Stimulated activated CD8-positive, alpha-beta memory T cell treated with anti-CD3 and anti-CD28 coated beads, Interleukin-15, amount 100 ng/mL, for 48 hours (primary cell): ENCODE measurements around the gene GALNT17.

ENCODE experiments used
- DNase-seq, 2 donors: peaks; one replicate each; pipeline ENCODE4 v3.0.0-alpha.2; 2020; ENCODE audit warnings: low read depth in 2 of 2

The GALNT17 gene

DNA sequence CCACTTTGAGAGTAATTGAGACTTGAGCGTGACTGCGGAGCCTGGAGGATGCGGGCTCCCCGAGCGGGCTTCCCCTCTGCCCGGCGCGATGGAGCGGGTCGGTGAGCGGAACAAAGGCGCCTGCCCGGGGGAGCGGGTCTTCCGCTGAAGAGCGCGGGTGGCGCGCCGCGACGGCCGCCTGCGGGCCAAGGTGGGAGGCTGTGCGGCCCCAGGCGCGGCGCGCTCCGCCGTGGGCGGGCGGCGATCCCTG lies at the start of gene GALNT17:
TSS of gene GALNT17 (plus strand) at position 18 of the 250 bp plus-strand sequence.
- DNase-seq: no peak

DNA sequence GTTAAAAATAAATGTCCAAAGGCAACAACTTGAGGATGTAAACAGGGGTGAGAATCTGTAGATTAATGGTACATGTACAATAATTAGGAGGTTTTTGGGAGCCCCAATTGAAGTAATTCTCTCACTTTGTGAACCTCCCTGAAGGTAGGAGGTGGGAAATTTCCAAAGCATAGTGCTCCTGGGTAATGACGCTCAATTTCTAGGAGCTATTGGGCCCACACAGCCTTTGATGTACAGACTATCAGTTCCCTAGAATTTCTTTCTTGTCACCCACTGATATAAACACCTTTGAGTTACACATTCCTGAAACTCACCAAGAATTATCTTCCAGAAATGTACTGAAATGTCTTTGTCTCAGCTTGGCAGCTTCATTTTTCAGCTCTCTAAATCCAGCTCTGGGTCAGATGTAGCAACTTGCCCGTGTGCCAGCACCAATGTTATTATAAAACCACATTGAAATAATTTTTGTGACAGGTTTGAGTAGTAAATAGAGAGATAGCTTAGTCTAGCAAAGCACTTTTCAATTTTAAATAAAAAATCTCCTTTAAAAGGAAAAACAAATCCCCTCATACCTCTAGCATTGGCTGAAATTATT lies 36.6 kb upstream of the GALNT17 start:
- no peak for DNase-seq

DNA sequence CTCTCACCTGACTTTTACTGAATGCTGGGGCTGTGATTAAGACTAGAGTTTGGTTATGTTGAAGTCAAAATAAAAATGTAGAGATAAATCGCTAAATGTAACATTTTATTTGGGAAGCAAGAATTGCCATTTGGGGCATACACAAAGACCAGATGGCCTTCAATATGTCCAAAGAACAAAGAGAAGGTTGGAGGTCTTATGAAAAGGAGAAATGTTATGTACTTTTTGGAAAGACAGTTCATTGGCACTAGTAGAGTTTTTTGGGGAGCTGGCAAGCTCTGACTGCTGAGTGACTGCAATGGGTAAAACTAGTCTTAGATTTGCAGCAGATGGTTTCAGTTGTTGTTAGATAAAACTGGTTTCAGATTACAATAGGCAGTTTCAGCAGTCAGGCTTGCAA lies 35.6 kb upstream of the GALNT17 start:
- DNase-seq: no peak

DNA sequence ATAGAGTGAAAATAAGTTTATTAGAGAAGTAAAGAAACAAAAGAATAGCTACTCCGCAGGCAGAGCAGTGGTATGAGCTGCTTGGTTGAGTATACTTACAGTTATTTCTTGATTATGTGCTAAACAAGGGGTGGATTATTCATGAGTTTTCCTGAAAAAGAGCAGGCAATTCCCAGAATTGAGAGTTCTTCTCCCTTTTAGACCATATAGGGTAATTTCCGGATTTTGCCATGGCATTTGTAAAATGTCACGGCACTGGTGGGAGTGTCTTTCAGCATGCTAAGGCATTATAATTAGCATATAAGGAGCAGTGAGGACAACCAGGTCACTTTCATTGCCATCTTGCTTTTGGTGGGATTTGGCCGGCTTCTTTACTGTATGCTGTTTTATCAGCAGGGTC lies 25.7 kb upstream of the GALNT17 start:
- DNase-seq: no peak

DNA sequence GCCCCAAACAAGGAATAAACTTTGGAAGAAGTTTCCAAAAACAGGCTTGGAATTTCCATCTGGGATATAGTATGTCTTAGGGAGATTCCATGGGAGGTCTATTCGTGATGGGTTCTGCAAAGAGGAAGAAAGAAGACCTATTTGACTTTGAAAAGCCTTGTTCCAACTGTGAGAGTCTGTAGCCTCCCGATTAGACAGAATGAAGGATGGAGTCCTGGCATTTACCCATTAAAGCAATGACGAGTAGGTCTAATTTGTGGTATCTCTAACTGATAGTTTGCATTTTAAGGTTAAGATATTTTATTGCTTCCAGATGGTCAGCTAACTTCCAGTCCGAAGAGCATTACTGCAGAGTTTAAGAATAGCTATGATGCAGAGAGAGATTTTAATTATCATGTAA lies 19.5 kb upstream of the GALNT17 start:
- DNase-seq: no peak

DNA sequence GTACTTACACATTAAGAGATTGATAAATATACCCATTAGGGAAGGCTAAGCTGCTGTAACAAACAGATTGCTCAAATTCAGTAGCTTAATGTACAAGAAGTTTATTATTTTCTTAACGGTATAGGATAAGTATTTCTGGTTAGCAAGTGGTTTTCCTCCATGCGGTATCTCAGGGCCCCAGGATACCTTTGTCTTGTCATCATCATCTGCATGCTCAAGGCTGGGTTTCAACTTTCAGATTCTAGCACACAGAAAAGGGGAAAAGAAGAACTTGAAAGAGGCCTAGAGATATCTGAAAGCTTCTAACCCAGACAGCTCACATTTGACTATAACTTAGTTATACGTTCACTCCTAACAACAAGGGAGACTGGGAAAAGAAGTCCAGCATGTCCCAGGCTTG lies 11.8 kb upstream of the GALNT17 start:
- no peak for DNase-seq

DNA sequence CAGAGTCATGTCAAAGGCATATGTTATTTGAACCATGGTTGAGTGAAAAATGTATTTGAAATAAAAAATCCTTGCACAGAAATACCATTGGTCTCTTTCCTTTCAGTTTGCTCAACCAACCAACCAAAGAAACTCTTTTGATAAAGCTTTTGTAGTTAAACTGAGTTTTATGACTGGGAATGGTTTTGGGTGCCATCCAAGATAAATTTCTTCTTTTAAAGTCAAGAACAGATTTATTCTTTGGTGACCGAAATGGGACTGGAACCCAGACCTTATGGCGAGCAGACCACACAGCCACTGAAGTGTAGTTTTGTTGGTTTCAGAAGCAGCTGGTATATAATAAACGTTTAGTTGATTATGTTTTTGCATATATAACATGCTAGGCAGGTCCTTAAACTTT lies 2.8 kb upstream of the GALNT17 start:
- DNase-seq: no peak

DNA sequence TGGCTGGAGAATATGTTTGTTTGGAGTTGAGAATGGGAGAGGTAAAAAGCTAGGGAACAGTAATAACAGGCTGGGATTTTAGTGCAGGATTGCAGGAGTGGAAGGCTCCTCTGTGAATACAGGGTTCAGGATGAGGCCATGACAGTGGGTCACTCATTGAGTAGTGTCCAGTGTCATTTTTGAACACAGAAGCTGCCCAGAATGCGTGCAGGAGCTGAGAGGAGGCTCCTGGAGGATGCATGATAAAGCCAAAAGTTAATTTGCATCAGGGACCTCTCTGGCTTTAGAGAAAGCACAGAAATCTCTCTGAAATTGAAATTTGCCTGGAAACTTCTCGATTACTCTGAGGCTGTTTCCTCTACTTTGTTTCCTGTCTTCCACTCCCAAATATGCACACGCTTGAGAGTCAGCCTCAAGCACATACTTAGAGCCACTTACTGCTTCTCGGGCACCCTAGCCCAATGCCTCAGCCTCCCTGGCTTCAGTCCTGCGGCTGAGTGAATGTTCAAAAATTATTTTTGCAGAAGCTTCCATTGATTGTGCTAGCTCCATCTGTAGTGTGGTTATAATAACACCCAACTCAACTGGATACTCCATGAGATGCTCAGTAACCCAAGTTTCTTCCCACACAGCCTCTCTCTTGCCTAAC lies 1.8 kb upstream of the GALNT17 start:
- DNase-seq: no peak

DNA sequence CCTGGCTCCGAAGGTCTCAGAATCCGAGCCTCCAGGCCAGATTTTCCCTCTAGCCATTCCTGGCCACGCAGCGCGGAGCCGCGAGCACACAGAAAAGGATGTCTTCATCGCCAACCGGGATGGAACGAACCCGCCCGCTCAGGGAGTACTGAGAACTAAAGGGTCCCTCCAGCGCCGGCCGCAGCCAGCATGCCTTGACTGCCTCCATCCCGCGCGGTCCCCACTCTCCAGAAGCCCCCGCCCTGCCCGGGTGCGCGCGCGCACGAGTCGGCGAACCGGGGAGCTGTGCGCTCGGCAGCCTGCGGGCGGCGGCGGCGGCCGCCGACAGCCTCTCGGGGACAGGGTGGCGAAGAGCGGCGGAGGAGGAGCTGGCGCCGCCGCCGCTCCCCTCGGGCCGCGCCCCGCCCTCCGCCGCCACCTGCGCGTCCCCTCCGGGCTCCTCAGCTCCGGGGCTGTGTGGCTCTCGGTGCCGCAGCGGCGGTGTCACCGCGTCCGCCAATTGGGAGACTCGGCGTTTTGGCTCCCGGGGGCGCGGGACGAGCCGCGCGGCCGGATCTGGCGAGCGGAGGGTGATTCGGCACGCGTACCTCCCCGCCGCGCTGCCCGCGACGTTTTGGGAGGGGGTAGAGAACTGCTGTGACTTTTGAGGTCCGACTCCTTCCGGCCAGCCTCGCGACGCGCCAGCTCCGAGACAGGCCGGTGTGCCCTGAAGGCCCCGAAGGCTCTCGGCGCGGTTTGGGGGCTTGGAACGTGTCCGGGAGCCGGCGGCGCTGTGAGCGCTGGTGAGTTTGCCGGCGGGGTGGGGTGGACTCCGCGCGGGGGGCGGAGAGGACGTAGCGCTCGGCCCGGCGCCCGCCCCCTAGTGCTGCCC lies 453 bp upstream of the GALNT17 start:
- no peak for DNase-seq

DNA sequence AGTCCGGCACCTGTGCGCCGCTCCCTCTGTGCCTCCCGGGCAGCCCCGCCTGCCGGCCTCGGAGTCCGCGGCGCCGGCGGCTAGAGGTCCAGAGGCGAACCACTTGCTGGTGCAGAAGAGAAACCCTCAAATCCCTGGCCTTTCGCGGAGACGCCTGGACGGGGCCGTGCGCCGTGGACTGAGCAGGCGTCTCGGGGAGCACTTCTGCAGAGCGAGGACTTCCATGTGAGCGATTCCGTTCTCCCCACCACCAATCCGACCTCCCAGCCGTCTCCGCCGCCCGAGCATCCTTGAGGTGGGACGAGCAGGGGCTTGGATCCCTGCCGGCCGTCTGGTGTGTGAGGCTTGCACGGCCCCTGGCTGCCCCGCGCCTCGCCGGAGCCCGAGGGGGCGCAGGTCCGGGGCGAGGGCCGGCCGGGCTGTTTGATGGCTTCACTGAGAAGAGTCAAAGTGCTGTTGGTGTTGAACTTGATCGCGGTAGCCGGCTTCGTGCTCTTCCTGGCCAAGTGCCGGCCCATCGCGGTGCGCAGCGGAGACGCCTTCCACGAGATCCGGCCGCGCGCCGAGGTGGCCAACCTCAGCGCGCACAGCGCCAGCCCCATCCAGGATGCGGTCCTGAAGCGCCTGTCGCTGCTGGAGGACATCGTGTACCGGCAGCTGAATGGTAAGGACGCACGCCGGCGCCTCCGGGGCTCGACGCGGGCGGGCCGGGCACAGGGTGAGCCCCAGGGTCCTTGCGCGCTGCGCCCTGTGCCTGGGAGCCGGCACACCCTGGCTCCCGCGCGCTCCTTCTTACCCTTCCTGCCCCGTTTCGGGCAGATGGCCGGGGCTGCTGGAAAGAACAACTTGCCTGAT lies 660 bp downstream of the GALNT17 start:
- DNase-seq: no peak

DNA sequence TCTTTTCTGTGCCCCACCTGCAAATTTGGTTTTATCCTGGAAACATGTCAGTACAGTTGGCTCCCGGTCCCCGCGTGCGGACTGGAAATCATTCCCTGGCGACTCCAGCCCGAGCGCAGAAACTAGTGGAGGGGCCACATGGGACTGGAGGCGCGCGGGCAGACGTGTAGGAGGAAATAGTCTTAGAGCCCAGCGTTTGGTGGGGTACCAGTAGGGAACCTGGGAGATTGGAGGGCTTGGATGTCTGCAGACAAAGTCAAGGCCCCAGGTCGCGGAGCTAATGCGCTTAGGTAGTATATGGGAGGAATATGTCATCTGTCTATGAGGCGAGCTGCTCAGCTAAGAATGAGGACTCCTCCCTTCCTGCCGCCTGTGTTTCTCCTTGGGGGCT lies 1.3 kb downstream of the GALNT17 start:
- DNase-seq: no peak

DNA sequence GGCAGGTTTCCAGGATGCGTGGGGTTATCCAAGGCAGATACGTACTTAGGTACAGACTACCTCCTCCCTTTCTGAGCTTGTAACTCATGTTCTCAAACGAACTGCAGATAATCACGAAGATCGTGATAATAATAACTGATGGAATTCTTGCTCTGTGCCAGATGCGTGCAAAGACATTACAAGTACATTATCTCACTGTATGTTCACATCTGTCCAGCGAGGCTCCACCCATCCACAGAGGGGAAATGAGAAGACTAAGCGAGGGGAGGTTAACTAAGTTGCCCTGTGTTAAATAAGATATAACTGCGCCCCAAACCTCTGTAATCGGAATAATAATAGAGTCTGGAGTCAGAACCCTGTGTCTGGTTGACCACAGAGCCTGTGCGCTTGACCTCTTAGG lies 1.9 kb downstream of the GALNT17 start:
- no peak for DNase-seq

DNA sequence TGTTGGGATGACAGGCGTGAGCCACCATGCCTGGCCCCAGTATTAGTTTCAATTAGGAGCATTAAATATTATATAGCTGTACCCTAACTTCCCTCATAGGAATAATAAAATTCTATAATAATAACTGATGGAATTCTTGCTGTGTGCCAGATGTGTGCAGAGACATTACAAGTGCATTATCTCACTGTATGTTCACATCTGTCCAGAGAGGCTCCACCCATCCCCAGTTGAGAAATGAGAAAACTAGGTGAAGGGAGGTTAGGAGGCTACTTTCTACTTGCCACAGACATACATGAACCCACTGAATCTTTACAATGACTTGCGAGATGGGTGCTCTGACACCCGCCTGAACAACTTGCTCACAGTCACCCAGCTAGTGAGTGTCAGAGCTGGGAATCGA lies 3.2 kb downstream of the GALNT17 start:
- no peak for DNase-seq

DNA sequence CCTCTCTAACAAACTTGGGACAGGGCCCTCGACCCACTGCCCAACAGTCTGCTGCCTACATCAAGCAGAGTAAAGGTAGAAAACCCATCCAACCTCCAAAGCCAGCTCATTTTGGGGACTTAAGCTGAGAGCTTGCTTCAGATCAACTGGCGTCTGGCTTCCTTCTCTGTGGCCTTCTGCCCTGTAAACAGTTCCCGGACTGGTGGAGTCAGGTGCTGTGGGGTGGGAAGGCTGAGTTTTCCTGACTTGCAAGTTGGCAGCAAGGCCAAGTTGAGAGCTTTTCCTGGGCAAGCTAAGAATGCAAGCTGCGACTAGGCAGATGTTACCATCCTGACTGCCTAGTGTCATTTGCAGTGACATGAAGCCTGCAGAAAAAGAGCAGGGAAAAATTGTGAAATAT lies 3.7 kb downstream of the GALNT17 start:
- DNase-seq: no peak

DNA sequence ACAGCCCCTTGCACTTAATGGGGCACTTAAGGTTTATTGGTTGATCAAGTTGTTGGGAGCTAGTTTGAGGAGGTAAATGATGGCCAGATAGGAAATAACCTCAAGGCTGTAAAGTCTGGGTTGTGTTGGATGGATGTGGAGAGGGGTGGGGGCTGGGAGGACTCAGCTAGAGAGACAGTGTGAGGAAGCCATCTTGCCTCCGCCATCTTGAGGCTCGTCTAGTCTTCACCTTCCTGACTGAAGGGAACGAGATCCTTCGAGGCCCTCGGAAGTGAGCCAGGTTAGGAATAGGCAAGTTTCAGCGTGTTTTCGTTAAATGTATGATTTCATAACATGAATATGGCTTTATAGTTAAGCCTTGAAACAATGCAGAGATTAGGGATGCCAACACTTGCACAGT lies 5.5 kb downstream of the GALNT17 start:
- DNase-seq: no peak

DNA sequence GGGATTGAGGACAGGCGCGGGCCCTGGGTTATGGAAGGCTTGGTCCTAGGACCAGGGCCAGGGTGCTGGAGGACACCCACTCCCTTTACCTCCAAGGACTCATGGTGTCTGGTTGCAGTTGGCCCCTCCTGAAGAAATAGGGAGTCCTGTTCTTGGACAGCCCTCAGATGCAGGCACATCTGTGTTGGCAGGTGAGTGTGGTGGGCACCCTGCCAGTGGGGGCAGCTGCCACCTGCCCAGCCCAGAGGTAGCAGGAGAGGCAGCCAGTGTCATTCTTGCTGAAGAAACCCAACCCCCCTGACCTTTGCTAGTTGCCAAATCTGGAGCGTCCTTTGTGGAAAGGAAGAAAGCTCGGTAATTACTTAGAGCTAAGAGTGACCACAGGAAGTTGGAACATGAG lies 8.3 kb downstream of the GALNT17 start:
- DNase-seq: no peak

DNA sequence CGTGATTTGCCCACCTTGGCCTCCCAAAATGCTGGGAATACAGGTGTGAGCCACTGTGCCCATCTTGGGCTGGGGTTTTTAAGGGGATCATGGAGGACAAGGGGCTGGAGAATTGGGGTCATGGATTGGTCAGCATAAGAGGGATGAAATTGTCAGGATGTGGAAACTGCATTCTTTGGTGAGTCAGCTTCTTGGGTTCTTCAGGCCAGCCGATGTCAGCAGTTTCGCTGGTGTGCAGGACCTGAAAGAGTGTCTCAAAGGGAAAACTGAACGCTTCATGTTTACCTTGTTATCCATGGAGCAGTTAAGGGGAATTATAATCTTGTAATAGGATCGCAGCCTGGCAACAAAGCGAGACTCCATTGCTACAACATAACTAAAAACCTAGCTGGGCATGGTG lies 13.0 kb downstream of the GALNT17 start:
- no peak for DNase-seq

DNA sequence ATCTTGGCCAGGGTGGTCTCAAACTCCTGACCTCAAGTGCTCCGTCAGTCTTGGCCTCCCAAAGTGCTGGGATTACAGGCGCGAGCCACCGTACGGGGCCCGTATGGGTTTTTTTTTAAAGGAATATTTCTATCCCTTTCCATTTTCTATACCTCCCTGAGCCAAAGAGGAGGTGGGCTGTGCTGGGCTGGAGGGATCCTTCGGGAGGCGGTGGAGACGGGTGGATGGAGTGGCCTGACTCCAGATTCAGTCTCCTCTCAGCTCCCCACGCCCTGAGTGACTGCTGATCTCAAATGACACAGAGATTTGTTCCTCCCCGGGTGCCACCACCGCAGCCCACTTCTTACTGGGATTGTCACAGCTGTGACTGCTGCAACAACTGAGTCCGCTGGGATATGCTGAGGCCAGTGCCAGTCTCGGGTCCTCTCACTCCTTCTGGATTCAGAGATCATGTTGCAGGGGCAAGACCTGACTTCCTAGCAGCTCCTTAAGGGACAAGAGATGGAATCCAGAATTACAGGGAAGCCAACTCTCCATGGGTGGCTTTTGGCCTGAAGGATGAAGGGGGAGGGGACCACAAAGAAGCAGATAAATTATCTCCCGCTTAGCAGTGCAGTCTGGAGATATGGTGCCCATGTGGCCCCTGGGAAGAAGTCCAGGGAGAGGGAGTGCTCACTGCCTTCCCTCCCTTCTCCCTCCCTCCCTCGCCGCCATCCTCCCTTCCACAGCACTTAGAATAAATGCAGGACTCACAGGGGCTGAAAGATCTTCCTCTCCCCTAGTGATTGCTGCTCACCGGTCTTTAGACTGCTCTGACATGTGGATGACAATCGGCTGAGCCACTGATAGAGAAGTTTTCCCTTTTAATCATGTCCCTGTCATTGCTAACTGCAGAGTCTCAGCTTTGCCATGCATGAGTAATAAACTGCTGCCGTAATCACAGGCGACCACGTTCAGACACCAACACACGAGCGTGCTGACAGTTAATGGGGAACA lies 14.3 kb downstream of the GALNT17 start:
- no peak for DNase-seq

DNA sequence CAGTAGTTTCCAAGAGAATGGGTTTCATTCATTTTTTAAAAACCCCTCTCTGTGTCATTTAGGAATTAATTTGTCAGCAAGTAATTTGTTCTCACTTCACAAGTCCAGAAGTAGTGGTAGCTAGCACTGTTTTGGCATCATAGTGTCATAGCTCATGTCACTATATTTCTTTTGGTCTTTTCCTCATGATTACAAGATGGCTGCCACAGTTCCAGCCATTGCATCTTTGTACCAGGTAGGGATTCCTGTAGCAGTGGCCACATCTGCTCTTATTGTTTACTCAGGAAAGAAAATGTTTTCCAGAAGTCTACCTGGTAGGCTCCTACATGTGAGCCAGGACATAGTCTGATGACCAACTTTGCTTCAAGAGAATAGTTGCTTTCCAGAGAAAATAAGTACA lies 16.2 kb downstream of the GALNT17 start:
- DNase-seq: no peak

DNA sequence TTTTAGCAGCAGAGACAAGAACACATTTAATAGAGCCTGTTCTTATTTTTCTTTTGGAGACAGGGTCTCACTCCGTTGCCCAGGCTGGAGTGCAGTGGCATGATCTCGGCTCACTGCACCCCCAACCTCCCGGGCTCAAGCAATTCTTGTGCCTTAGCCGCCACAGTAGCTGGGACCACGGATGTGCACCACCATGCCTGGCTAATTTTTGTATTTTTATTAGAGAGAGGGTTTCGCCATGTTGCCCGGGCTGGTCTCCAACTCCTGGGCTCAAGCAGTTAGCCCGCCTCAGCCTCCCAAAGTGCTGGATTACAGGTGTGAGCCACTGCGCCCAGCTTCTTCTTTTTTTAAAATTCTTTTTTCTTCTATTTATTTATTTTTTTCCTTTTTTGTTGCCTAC lies 23.3 kb downstream of the GALNT17 start:
- DNase-seq: no peak

DNA sequence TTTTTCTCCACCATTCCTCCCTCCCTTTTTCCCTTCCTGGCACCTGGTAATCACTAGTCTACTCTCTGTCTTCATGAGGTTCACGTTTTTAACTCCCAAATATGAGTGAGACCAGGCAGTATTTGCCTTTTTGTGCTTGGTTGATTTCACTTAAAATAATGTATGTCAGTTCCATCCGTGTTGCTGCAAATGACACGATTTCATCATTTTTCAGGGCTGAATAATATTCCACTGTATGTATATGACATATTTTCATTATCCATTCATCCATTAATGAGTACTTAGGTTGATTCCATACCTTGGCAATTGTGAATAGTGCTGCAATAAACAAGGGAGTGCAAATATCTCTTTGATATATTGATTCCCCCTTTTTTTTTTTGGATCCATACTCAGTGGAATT lies 25.8 kb downstream of the GALNT17 start:
- no peak for DNase-seq
